DND-41 (cell line): ENCODE results near the gene SMPD3.

Source experiments
- ATAC-seq: fragments of 200-7000 bp; cut with Tn5 transposase; 3 replicates; pipeline ENCODE4 v1.9.1; 2021; ENCODE audit warnings: low read depth; ENCODE audit not compliant: insufficient read depth
- DNase-seq: peaks from one replicate; pipeline ENCODE4 v3.0.0-alpha.2; 2020
- H2AFZ ChIP-seq: 2 replicates; pipeline ENCODE4 v1.6.0; 2012; ENCODE audit warnings: low read depth, low read length
- H3K27ac ChIP-seq: 2 replicates; pipeline ENCODE4 v1.5.1; 2012; ENCODE audit warnings: low read length, inconsistent platforms
- H3K27me3 ChIP-seq: fragments of 200-600 bp; sonication (generic); 2 replicates; pipeline ENCODE4 v1.6.0; 2012; ENCODE audit warnings: low read length, mild to moderate bottlenecking, inconsistent platforms; ENCODE audit not compliant: insufficient read depth, poor library complexity
- H3K36me3 ChIP-seq: 2 replicates; pipeline ENCODE4 v1.5.1; 2012; ENCODE audit warnings: low read length, inconsistent platforms; ENCODE audit not compliant: insufficient read depth
- H3K4me1 ChIP-seq: 2 replicates; pipeline ENCODE4 v1.5.1; 2012; ENCODE audit warnings: mild to moderate bottlenecking, low read length; ENCODE audit not compliant: insufficient read depth
- H3K4me2 ChIP-seq: 2 replicates; pipeline ENCODE4 v1.6.0; 2012; ENCODE audit warnings: mild to moderate bottlenecking, moderate library complexity, low read length, inconsistent platforms; ENCODE audit not compliant: insufficient read depth
- H3K4me3 ChIP-seq, 2 experiments: fragments of 200-600 bp in 1 of 2; shearing (Covaris generic) in 1 of 2; 2 replicates each; pipeline ENCODE4 v1.5.1; 2012 to 2016; ENCODE audit warnings: inconsistent platforms in 2 of 2, low read length in 2 of 2, mild to moderate bottlenecking in 2 of 2, low read depth in 1 of 2, moderate library complexity in 1 of 2
- H3K79me2 ChIP-seq: 2 replicates; pipeline ENCODE4 v1.6.0; 2012; ENCODE audit warnings: low read length, inconsistent platforms; ENCODE audit not compliant: insufficient read depth
- H3K9ac ChIP-seq: 2 replicates; pipeline ENCODE4 v1.6.0; 2012; ENCODE audit warnings: low read depth, mild to moderate bottlenecking, inconsistent platforms, low read length, moderate library complexity
- H3K9me3 ChIP-seq: 2 replicates; pipeline ENCODE4 v1.5.1; 2012; ENCODE audit warnings: low read length, moderate library complexity, mild to moderate bottlenecking, inconsistent platforms; ENCODE audit not compliant: insufficient read depth, severe bottlenecking
- H4K20me1 ChIP-seq: 2 replicates; pipeline ENCODE4 v1.6.0; 2012; ENCODE audit warnings: low read length; ENCODE audit not compliant: insufficient read depth
- EZH2 ChIP-seq: IDR thresholded peaks from 3 replicates; pipeline ENCODE4 v1.6.1; 2012; ENCODE audit warnings: borderline replicate concordance, low read depth, mild to moderate bottlenecking, moderate library complexity, low read length, inconsistent platforms; ENCODE audit not compliant: severe bottlenecking
- TF ChIP-seq, protein P1 (sequence below): IDR thresholded peaks from 2 replicates; pipeline ENCODE4 v1.5.1; 2012; ENCODE audit warnings: borderline replicate concordance, low read length, moderate library complexity, mild to moderate bottlenecking; ENCODE audit not compliant: poor library complexity, severe bottlenecking; ENCODE audit errors: extremely low read depth

The SMPD3 gene

DNA sequence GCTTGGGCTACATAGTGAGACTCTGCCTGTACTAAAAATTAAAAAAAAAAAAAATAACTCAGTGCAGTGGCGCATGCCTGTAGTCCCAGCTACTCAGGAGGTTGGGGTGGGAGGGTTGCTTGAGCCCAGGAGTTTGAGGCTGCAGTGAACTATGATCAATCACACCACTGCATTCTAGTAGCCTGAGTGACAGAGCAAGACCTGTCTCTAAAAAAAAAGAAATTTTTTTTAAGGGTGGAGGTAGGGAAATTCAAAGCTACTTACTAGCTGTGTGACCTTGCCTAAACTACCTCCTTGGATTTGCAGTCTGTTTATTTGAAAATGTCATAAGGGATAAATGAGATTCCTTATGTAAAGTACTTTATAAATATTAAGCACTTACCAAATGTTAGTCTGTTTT lies 3.4 kb upstream of the SMPD3 start:
- Histone ChIP-seq H3K27ac (no peak overlapping the region), H3K27me3 (no peaks in the 10 kb centered on the region), H3K4me1 (peaks cover 17% of the 10 kb centered on the region), H3K9ac (no peak overlapping the region), H3K9me3 (no peaks in the 10 kb centered on the region), H4K20me1 (peaks cover 7% of the 10 kb centered on the region), H3K36me3 (no peaks in the 10 kb centered on the region), H3K79me2 (no peaks in the 10 kb centered on the region), H3K4me3 (no peak overlapping the region), H3K4me2 (no peak overlapping the region), H2AFZ (no peak overlapping the region)
- TF ChIP-seq EZH2, result no peak
- TF ChIP-seq, protein P1, sequence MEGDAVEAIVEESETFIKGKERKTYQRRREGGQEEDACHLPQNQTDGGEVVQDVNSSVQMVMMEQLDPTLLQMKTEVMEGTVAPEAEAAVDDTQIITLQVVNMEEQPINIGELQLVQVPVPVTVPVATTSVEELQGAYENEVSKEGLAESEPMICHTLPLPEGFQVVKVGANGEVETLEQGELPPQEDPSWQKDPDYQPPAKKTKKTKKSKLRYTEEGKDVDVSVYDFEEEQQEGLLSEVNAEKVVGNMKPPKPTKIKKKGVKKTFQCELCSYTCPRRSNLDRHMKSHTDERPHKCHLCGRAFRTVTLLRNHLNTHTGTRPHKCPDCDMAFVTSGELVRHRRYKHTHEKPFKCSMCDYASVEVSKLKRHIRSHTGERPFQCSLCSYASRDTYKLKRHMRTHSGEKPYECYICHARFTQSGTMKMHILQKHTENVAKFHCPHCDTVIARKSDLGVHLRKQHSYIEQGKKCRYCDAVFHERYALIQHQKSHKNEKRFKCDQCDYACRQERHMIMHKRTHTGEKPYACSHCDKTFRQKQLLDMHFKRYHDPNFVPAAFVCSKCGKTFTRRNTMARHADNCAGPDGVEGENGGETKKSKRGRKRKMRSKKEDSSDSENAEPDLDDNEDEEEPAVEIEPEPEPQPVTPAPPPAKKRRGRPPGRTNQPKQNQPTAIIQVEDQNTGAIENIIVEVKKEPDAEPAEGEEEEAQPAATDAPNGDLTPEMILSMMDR, result no peak
- DNase-seq, result no peak
- ATAC-seq, result no peak

DNA sequence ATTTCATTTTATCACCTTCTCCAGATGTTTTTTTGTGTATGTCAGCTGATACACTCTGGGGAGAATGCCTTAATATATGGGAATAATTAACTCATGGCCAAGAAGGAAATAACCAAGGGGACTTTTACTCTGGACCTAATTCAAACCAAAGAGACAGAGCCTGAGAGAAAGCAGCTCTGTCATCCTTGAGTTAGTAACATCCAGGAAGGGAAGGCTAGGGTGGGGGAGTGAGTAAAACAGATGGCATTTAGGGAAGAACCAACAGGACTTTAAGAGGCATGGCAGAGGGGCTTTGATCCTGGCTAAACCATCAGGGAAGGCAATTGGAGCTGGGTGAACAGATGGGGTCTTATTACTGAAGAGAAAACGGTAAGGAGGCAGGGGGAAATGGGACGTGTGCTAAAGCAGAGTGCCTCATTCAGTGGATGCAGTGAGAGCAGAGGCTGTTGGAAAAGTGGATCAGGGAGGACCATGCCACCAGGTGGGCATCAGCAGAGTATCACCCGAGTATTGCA lies 2.5 kb upstream of the SMPD3 start:
- DNase-seq, result no peak
- no peak overlapping the region for H3K4me2 ChIP-seq

DNA sequence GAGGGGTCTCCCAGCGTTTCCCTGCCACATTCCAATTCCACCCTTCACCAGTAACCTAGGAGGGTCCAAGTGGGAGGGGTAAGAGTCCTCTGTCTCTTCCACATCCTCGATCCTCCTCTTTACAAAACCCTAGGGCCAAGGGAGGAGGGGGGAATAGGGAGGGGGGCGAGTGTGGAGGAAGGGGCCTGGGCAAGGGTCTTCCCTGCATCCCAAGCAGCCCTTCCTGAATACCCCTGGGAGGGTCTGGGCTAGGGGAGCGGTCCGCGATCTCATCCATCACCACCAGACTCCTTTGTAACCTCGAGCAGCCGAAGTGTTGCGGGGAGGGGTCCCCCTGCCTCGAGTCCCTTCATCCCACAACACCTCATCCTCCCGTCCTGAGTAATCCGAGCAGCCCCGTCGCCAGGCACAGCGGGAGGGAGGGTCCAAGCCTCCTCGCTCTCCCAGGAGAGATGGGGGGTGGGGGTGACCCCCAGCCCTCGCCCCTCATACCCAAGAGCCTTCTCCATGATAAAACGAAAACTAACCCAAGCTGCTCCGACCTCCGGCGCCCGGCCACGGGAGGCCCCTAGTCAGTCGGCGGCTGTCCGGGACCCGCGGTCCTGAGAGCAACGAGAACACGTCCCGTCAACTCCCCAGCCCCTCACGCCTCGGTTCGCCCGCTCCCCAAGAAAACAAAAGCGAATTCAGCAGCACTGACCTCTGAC lies 502 bp downstream of the SMPD3 start:
- TF ChIP-seq, protein P1, result no peak
- TF ChIP-seq EZH2, result no peak

More for the DNA sequence above, 2.5 kb upstream of the SMPD3 start:
- Histone ChIP-seq H3K36me3 (no peaks in the 10 kb centered on the region), H3K79me2 (no peaks in the 10 kb centered on the region), H3K27me3 (no peaks in the 10 kb centered on the region), H3K27ac (no peak overlapping the region), H3K9ac (no peak overlapping the region), H3K9me3 (no peaks in the 10 kb centered on the region), H3K4me1 (peaks cover 17% of the 10 kb centered on the region), H3K4me3 (no peak overlapping the region), H4K20me1 (peaks cover 7% of the 10 kb centered on the region), H2AFZ (no peak overlapping the region)
- no peak for TF ChIP-seq EZH2
- TF ChIP-seq, protein P1, result no peak
- no peak for ATAC-seq

More for the DNA sequence above, 502 bp downstream of the SMPD3 start:
- H3K27ac ChIP-seq, result no peak overlapping the region
- no peaks in the 10 kb centered on the region for H3K79me2 ChIP-seq
- no peak overlapping the region for H2AFZ ChIP-seq
- peaks cover 7% of the 10 kb centered on the region for H4K20me1 ChIP-seq
- H3K9ac ChIP-seq, result no peak overlapping the region
- H3K9me3 ChIP-seq, result no peaks in the 10 kb centered on the region
- ATAC-seq (peak; percentile 31), DNase-seq (no peak)
- H3K4me3 ChIP-seq, result peak overlapping the region in 1 of 2 experiments; percentile 41; a peak in 2 of 4 replicates
- H3K4me2 ChIP-seq, result peak overlapping the region; percentile 63
- no peaks in the 10 kb centered on the region for H3K27me3 ChIP-seq
- no peaks in the 10 kb centered on the region for H3K36me3 ChIP-seq
- H3K4me1 ChIP-seq, result peaks cover 17% of the 10 kb centered on the region
